ENCODE results near the gene SEC11A.

- TF ChIP-seq, protein P1, sequence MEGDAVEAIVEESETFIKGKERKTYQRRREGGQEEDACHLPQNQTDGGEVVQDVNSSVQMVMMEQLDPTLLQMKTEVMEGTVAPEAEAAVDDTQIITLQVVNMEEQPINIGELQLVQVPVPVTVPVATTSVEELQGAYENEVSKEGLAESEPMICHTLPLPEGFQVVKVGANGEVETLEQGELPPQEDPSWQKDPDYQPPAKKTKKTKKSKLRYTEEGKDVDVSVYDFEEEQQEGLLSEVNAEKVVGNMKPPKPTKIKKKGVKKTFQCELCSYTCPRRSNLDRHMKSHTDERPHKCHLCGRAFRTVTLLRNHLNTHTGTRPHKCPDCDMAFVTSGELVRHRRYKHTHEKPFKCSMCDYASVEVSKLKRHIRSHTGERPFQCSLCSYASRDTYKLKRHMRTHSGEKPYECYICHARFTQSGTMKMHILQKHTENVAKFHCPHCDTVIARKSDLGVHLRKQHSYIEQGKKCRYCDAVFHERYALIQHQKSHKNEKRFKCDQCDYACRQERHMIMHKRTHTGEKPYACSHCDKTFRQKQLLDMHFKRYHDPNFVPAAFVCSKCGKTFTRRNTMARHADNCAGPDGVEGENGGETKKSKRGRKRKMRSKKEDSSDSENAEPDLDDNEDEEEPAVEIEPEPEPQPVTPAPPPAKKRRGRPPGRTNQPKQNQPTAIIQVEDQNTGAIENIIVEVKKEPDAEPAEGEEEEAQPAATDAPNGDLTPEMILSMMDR (IDR thresholded peaks at IDR 0.05), result no peak
- no peak for TF ChIP-seq POLR2A (IDR thresholded peaks at IDR 0.05)
Measured at GRCh38 chr15:84725001-84725491, 9.1 kb upstream of the SEC11A start.
